Measurements from ENCODE around the gene OPHN1.
"Not testable (repeated sequence)": the region's sequence is repeated elsewhere in the genome, so short reads cannot be mapped to it uniquely, and the experiment has no call there.

The OPHN1 gene

DNA sequence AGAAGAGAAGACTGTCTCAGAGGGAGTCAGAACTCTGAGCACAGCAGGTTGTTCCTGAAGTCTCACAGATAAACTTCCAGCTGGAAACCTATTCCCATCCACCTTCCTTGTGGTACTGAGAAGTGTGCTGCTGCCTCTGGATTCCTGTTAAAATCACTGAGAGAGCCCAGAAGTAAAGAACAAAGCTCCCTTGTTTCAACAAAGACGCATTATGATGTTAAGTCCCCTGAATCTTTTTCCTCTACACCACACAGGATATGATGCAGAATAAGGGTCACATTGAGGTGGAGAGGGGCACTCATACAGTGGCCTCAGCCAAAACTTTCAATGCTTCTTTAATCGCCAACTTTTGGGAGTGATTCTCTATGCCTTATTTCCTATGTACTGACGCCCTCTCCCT lies 321.0 kb downstream of the OPHN1 start:
- Histone ChIP-seq H3K27me3 (ENCODE audit: control insufficient read depth, insufficient read depth, low read length) (no peaks in the 10 kb centered on the region), H3K4me1 (ENCODE audit: control insufficient read depth, insufficient read depth, low read length) (no peaks in the 10 kb centered on the region), H3K9ac (ENCODE audit: low read length) (no peak overlapping the region), H3K36me3 (ENCODE audit: control insufficient read depth, insufficient read depth, low read length) (no peaks in the 10 kb centered on the region), H3K4me3 (ENCODE audit: low read length) (no peak overlapping the region), H3K27ac (ENCODE audit: low read depth, low read length) (no peak overlapping the region)

- no peak overlapping the region for H3K9ac ChIP-seq (ENCODE audit: low read length)
- H3K27me3 ChIP-seq (ENCODE audit: control insufficient read depth, insufficient read depth, low read length) = no peaks in the 10 kb centered on the region
- H3K4me3 ChIP-seq (ENCODE audit: low read length) = no peak overlapping the region
Observed at GRCh38 chrX:68109162-68109561, 324.1 kb downstream of the OPHN1 start.

GRCh38 chrX:68098431-68098830 lies 334.9 kb downstream of the OPHN1 start:
- Histone ChIP-seq H3K36me3 (ENCODE audit: control insufficient read depth, insufficient read depth, low read length) (no peaks in the 10 kb centered on the region), H3K27me3 (ENCODE audit: control insufficient read depth, insufficient read depth, low read length) (no peaks in the 10 kb centered on the region), H3K4me1 (ENCODE audit: control insufficient read depth, insufficient read depth, low read length) (no peaks in the 10 kb centered on the region), H3K27ac (ENCODE audit: low read depth, low read length) (no peak overlapping the region), H3K4me3 (ENCODE audit: low read length) (no peak overlapping the region), H3K9ac (ENCODE audit: low read length) (no peak overlapping the region)

More at GRCh38 chrX:68109162-68109561, 324.1 kb downstream of the OPHN1 start:
- no peaks in the 10 kb centered on the region for H3K4me1 ChIP-seq (ENCODE audit: control insufficient read depth, insufficient read depth, low read length)
- no peaks in the 10 kb centered on the region for H3K36me3 ChIP-seq (ENCODE audit: control insufficient read depth, insufficient read depth, low read length)
- no peak overlapping the region for H3K27ac ChIP-seq (ENCODE audit: low read depth, low read length)

- H3K27me3 ChIP-seq (ENCODE audit: control insufficient read depth, insufficient read depth, low read length) = no peaks in the 10 kb centered on the region
- H3K4me3 ChIP-seq (ENCODE audit: low read length) = no peak overlapping the region
- no peaks in the 10 kb centered on the region for H3K4me1 ChIP-seq (ENCODE audit: control insufficient read depth, insufficient read depth, low read length)
- no peak overlapping the region for H3K9ac ChIP-seq (ENCODE audit: low read length)
- no peak overlapping the region for H3K27ac ChIP-seq (ENCODE audit: low read depth, low read length)
- no peaks in the 10 kb centered on the region for H3K36me3 ChIP-seq (ENCODE audit: control insufficient read depth, insufficient read depth, low read length)
Observed at GRCh38 chrX:68090266-68090665, 343.0 kb downstream of the OPHN1 start.

- H3K4me1 ChIP-seq (ENCODE audit: control insufficient read depth, insufficient read depth, low read length) = no peaks in the 10 kb centered on the region
- H3K27ac ChIP-seq (ENCODE audit: low read depth, low read length) = no peak overlapping the region
- H3K36me3 ChIP-seq (ENCODE audit: control insufficient read depth, insufficient read depth, low read length) = no peaks in the 10 kb centered on the region
- H3K4me3 ChIP-seq (ENCODE audit: low read length) = no peak overlapping the region
- no peaks in the 10 kb centered on the region for H3K27me3 ChIP-seq (ENCODE audit: control insufficient read depth, insufficient read depth, low read length)
- no peak overlapping the region for H3K9ac ChIP-seq (ENCODE audit: low read length)
Observed at GRCh38 chrX:68087526-68087925, 345.8 kb downstream of the OPHN1 start.

DNA sequence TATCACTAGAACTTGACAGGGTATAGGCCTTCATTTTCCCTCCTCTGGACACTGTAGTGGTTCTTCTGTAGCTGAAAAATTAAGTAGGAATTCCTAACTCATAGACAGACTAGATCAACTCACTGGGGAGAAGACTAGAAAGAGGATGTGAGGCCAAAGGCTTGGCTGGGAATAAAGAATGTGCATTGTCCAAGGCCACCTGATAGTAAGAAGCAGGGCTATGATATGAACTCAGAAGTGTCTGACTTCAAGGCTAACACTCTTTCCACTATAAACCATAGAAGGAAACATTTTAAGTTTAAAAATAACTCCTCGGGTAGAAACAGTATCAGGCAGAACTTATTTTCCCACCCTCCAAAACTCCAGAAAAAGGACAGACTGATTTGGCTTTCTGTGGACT lies 346.6 kb downstream of the OPHN1 start:
- Histone ChIP-seq H3K36me3 (ENCODE audit: control insufficient read depth, insufficient read depth, low read length) (no peaks in the 10 kb centered on the region), H3K4me1 (ENCODE audit: control insufficient read depth, insufficient read depth, low read length) (no peaks in the 10 kb centered on the region), H3K27ac (ENCODE audit: low read depth, low read length) (no peak overlapping the region), H3K27me3 (ENCODE audit: control insufficient read depth, insufficient read depth, low read length) (no peaks in the 10 kb centered on the region), H3K9ac (ENCODE audit: low read length) (no peak overlapping the region), H3K4me3 (ENCODE audit: low read length) (no peak overlapping the region)

GRCh38 chrX:68084765-68085164 lies 348.5 kb downstream of the OPHN1 start:
- H3K9ac ChIP-seq (ENCODE audit: low read length) = no peak overlapping the region
- no peaks in the 10 kb centered on the region for H3K27me3 ChIP-seq (ENCODE audit: control insufficient read depth, insufficient read depth, low read length)
- no peaks in the 10 kb centered on the region for H3K4me1 ChIP-seq (ENCODE audit: control insufficient read depth, insufficient read depth, low read length)
- no peaks in the 10 kb centered on the region for H3K36me3 ChIP-seq (ENCODE audit: control insufficient read depth, insufficient read depth, low read length)
- H3K4me3 ChIP-seq (ENCODE audit: low read length) = no peak overlapping the region
- no peak overlapping the region for H3K27ac ChIP-seq (ENCODE audit: low read depth, low read length)

GRCh38 chrX:68083510-68083909 lies 349.8 kb downstream of the OPHN1 start:
- no peaks in the 10 kb centered on the region for H3K4me1 ChIP-seq (ENCODE audit: control insufficient read depth, insufficient read depth, low read length)
- no peak overlapping the region for H3K27ac ChIP-seq (ENCODE audit: low read depth, low read length)
- no peaks in the 10 kb centered on the region for H3K36me3 ChIP-seq (ENCODE audit: control insufficient read depth, insufficient read depth, low read length)
- no peak overlapping the region for H3K4me3 ChIP-seq (ENCODE audit: low read length)
- no peak overlapping the region for H3K9ac ChIP-seq (ENCODE audit: low read length)
- H3K27me3 ChIP-seq (ENCODE audit: control insufficient read depth, insufficient read depth, low read length) = no peaks in the 10 kb centered on the region

- Histone ChIP-seq H3K36me3 (ENCODE audit: control insufficient read depth, insufficient read depth, low read length) (no peaks in the 10 kb centered on the region), H3K9ac (ENCODE audit: low read length) (no peak overlapping the region), H3K4me3 (ENCODE audit: low read length) (no peak overlapping the region), H3K27ac (ENCODE audit: low read depth, low read length) (no peak overlapping the region), H3K4me1 (ENCODE audit: control insufficient read depth, insufficient read depth, low read length) (no peaks in the 10 kb centered on the region), H3K27me3 (ENCODE audit: control insufficient read depth, insufficient read depth, low read length) (no peaks in the 10 kb centered on the region)
Observed at GRCh38 chrX:68079961-68080360, 353.3 kb downstream of the OPHN1 start.

DNA sequence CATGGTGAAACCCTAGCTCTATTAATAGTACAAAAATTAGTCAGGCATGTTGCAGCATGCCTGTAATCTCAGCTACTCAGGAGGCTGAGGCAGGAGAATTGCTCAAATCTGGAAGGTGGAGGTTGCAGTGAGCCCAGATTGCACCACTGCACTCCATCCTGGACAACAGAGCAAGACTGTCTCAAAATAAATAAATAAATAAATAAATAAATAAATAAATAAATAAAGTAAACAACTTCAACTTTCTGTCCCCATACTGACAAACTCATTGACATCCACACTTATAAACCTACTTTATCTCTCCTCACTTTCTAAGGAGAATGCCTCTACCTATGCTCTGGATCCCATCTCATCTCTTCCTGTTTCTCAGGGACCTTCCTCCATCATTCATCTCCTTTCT lies 354.5 kb downstream of the OPHN1 start:
- H3K36me3 ChIP-seq (ENCODE audit: control insufficient read depth, insufficient read depth, low read length); H3K27ac ChIP-seq (ENCODE audit: low read depth, low read length); H3K27me3 ChIP-seq (ENCODE audit: control insufficient read depth, insufficient read depth, low read length); H3K9ac ChIP-seq (ENCODE audit: low read length); H3K4me1 ChIP-seq (ENCODE audit: control insufficient read depth, insufficient read depth, low read length); H3K4me3 ChIP-seq (ENCODE audit: low read length): not testable (repeated sequence)

- no peaks in the 10 kb centered on the region for H3K27me3 ChIP-seq (ENCODE audit: control insufficient read depth, insufficient read depth, low read length)
- no peaks in the 10 kb centered on the region for H3K4me1 ChIP-seq (ENCODE audit: control insufficient read depth, insufficient read depth, low read length)
- H3K4me3 ChIP-seq (ENCODE audit: low read length) = no peak overlapping the region
Observed at GRCh38 chrX:68077378-68077777, 355.9 kb downstream of the OPHN1 start.

DNA sequence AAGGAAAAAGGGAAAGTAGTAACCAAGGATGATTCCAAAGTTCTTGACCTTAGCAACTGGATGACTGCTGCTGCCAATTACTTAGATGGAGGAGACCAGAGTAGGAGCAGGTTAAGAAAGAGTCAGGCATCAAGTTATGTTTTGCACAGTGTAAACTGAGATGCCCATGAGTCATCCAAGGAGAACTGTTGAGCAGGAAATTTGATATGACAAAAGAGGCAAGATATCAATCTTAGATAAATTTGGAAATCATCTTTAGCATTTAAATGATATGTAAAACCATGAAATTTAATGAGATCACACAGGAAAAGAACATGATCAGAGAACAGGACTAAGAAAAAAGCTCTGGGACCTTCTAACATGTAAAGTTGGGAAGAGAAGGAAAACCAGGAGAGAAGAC lies 361.3 kb downstream of the OPHN1 start:
- H3K9ac ChIP-seq (ENCODE audit: low read length) = no peak overlapping the region
- H3K27me3 ChIP-seq (ENCODE audit: control insufficient read depth, insufficient read depth, low read length) = no peaks in the 10 kb centered on the region
- H3K4me3 ChIP-seq (ENCODE audit: low read length) = no peak overlapping the region
- no peaks in the 10 kb centered on the region for H3K36me3 ChIP-seq (ENCODE audit: control insufficient read depth, insufficient read depth, low read length)
- H3K4me1 ChIP-seq (ENCODE audit: control insufficient read depth, insufficient read depth, low read length) = no peaks in the 10 kb centered on the region
- H3K27ac ChIP-seq (ENCODE audit: low read depth, low read length) = no peak overlapping the region

More at GRCh38 chrX:68077378-68077777, 355.9 kb downstream of the OPHN1 start:
- H3K9ac ChIP-seq (ENCODE audit: low read length) = no peak overlapping the region
- no peak overlapping the region for H3K27ac ChIP-seq (ENCODE audit: low read depth, low read length)
- H3K36me3 ChIP-seq (ENCODE audit: control insufficient read depth, insufficient read depth, low read length) = no peaks in the 10 kb centered on the region

DNA sequence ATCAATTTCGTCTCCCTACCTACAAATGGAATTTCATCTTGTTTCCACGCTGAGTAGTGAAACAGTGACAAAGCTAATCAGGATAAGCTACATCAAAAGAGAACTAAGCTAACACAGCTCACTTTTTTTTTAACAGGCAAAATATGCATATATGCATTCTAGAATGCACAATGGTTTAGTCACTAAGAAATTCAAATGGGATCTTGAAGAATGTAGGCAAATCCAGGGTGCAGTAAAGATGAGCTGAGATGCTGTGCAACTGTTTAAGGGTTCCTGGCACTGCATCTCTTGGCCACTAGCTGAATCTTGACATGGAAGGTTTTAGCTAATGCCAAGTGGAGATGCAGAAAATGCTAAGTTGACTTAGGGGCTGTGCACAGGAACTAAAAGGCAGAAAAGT lies 363.2 kb downstream of the OPHN1 start:
- not testable (repeated sequence) for H3K27me3 ChIP-seq (ENCODE audit: control insufficient read depth, insufficient read depth, low read length); H3K4me3 ChIP-seq (ENCODE audit: low read length); H3K9ac ChIP-seq (ENCODE audit: low read length); H3K27ac ChIP-seq (ENCODE audit: low read depth, low read length); H3K4me1 ChIP-seq (ENCODE audit: control insufficient read depth, insufficient read depth, low read length); H3K36me3 ChIP-seq (ENCODE audit: control insufficient read depth, insufficient read depth, low read length)

GRCh38 chrX:68061206-68061535 lies 372.1 kb downstream of the OPHN1 start:
- no peaks in the 10 kb centered on the region for H3K27me3 ChIP-seq (ENCODE audit: control insufficient read depth, insufficient read depth, low read length)
- H3K27ac ChIP-seq (ENCODE audit: low read depth, low read length) = no peak overlapping the region

More at GRCh38 chrX:68061206-68061535, 372.1 kb downstream of the OPHN1 start:
- no peak overlapping the region for H3K4me3 ChIP-seq (ENCODE audit: low read length)
- no peak overlapping the region for H3K9ac ChIP-seq (ENCODE audit: low read length)
- H3K36me3 ChIP-seq (ENCODE audit: control insufficient read depth, insufficient read depth, low read length) = no peaks in the 10 kb centered on the region
- no peaks in the 10 kb centered on the region for H3K4me1 ChIP-seq (ENCODE audit: control insufficient read depth, insufficient read depth, low read length)

Measured in rectal smooth muscle tissue (tissue), 1 donor.